Activated CD4-positive, alpha-beta T cell treated with anti-CD3 and anti-CD28 coated beads, Interleukin-2, amount 50 U/mL, for 16 hours (primary cell): ENCODE data around the gene C20orf144.

Source experiments
- DNase-seq: peaks from one replicate; pipeline ENCODE4 v3.0.0-alpha.2; 2020

Gene C20orf144

GRCh38 chr20:33666293-33667244 lies 4.4 kb downstream of the C20orf144 start, which contains the start of gene ACTL10:
TSS of gene ACTL10 (plus strand) at chr20:33666943. CDS start at chr20:33667498, 555 bp downstream.
- peak; percentile 96 for DNase-seq

GRCh38 chr20:33667245-33667675 lies 5.1 kb downstream of the C20orf144 start:
- DNase-seq: peak; percentile 56

- peak; percentile 85 for DNase-seq
Measured at GRCh38 chr20:33667676-33668465, 5.7 kb downstream of the C20orf144 start.

- no peak for DNase-seq
Measured at GRCh38 chr20:33668466-33669155, 6.5 kb downstream of the C20orf144 start.

- no peak for DNase-seq
Measured at GRCh38 chr20:33669224-33669623, 7.1 kb downstream of the C20orf144 start.

GRCh38 chr20:33669873-33670640 lies 7.9 kb downstream of the C20orf144 start:
- DNase-seq: no peak

- DNase-seq: no peak
Measured at GRCh38 chr20:33670715-33671499, 8.8 kb downstream of the C20orf144 start.

GRCh38 chr20:33671573-33672288 lies 9.6 kb downstream of the C20orf144 start:
- DNase-seq: no peak

GRCh38 chr20:33672426-33673113 lies 10.4 kb downstream of the C20orf144 start:
- DNase-seq: no peak

GRCh38 chr20:33673114-33673409 lies 10.9 kb downstream of the C20orf144 start:
- DNase-seq: no peak

- DNase-seq: no peak
Measured at GRCh38 chr20:33673410-33674293, 11.5 kb downstream of the C20orf144 start.

- peak; percentile 69 for DNase-seq
Measured at GRCh38 chr20:33674294-33675135, 12.4 kb downstream of the C20orf144 start, which contains the start of gene NECAB3. TSS of gene NECAB3 (minus strand) at chr20:33674428. CDS start at chr20:33674352, 76 bp downstream.

GRCh38 chr20:33675136-33675959 lies 13.2 kb downstream of the C20orf144 start:
- DNase-seq: no peak

GRCh38 chr20:33676121-33676520 lies 14.0 kb downstream of the C20orf144 start:
- no peak for DNase-seq

- DNase-seq: no peak
Measured at GRCh38 chr20:33676652-33677645, 14.8 kb downstream of the C20orf144 start.
